H1 (cell line): Measurements from ENCODE around the gene FCRL6. TPM values are rescaled to one million over a fixed set of nuclear protein-coding genes. Genes with fewer than 3 reads are reported as not detected.

Source experiments
- CTCF ChIA-PET: fragments of 300-600 bp; sonication (Branson Sonifier 250); formaldehyde crosslinking; loops from one replicate; lab custom pipeline; 2021; ENCODE audit not compliant: partially characterized antibody; lab: Charles Lee
- POLR2A ChIA-PET: fragments of 300-600 bp; sonication (Branson Sonifier 250); formaldehyde crosslinking; loops from one replicate; lab custom pipeline; 2021; ENCODE audit warnings: inconsistent platforms; ENCODE audit not compliant: partially characterized antibody; lab: Charles Lee
- DNase-seq, 2 experiments: peaks; one replicate each; pipeline versions ENCODE4 v3.0.0 to v3.0.0-alpha.2; 2010 to 2022; ENCODE audit warnings: low spot score in 2 of 2, low read depth in 1 of 2, mixed read lengths in 1 of 2
- FAIRE-seq: peaks from 2 replicates; lab custom pipeline; 2011; peaks lifted over from hg19 to GRCh38; lab: Jason Lieb, UNC
- H2AFZ ChIP-seq: 2 replicates; pipeline ENCODE4 v1.8.1; 2012; ENCODE audit warnings: low read length, inconsistent platforms
- H2AK5ac ChIP-seq: 2 replicates; pipeline ENCODE4 v1.6.1; 2013; ENCODE audit warnings: low read depth, low read length
- H2BK120ac ChIP-seq: replicated peaks from 2 replicates; pipeline ENCODE3; 2013; ENCODE audit warnings: low read depth, low read length, inconsistent platforms
- H2BK12ac ChIP-seq: 2 replicates; pipeline ENCODE4 v1.6.1; 2013; ENCODE audit warnings: low read depth, low read length
- H2BK15ac ChIP-seq: 2 replicates; pipeline ENCODE4 v1.6.1; 2013; ENCODE audit warnings: low read length
- H2BK20ac ChIP-seq: 2 replicates; pipeline ENCODE4 v1.6.1; 2013; ENCODE audit warnings: low read length
- H2BK5ac ChIP-seq: 2 replicates; pipeline ENCODE4 v1.6.1; 2013; ENCODE audit warnings: low read depth, low read length
- H3K14ac ChIP-seq: 2 replicates; pipeline ENCODE4 v1.6.1; 2013; ENCODE audit warnings: inconsistent platforms; ENCODE audit not compliant: insufficient read length
- H3K18ac ChIP-seq: 2 replicates; pipeline ENCODE4 v1.6.1; 2013; ENCODE audit warnings: low read length; ENCODE audit errors: extremely low read depth
- H3K23ac ChIP-seq: 2 replicates; pipeline ENCODE4 v1.6.1; 2013; ENCODE audit warnings: inconsistent platforms; ENCODE audit not compliant: insufficient read length
- H3K23me2 ChIP-seq: 2 replicates; pipeline ENCODE4 v1.6.1; 2013; ENCODE audit warnings: low read depth, low read length
- H3K27ac ChIP-seq: 2 replicates; pipeline ENCODE4 v1.6.1; 2011; ENCODE audit warnings: low read depth, low read length, inconsistent platforms
- H3K27me3 ChIP-seq, 4 experiments: replicated peaks in 1 of 4; 1 replicate in 1 of 4; 2 replicates in 3 of 4; pipeline versions ENCODE4 v1.6.1 to v1.8.1; 2011 to 2013; ENCODE audit warnings: low read length in 3 of 4, mild to moderate bottlenecking in 3 of 4, inconsistent platforms in 2 of 4, mixed read lengths in 2 of 4, moderate library complexity in 1 of 4; ENCODE audit not compliant: control insufficient read depth in 3 of 4, insufficient read depth in 3 of 4; ENCODE audit errors: extremely low read depth in 1 of 4
- H3K36me3 ChIP-seq, 4 experiments: 2 replicates each; pipeline versions ENCODE4 v1.6.1 to v1.8.1; 2011 to 2013; ENCODE audit warnings: mild to moderate bottlenecking in 4 of 4, low read length in 3 of 4, moderate library complexity in 2 of 4, control low read depth in 1 of 4, inconsistent platforms in 1 of 4; ENCODE audit not compliant: insufficient read depth in 4 of 4, control insufficient read depth in 2 of 4
- H3K4ac ChIP-seq: replicated peaks from 2 replicates; pipeline ENCODE3; 2013; ENCODE audit warnings: low read length, low read depth, mixed read lengths, inconsistent platforms; ENCODE audit not compliant: insufficient read length
- H3K4me1 ChIP-seq, 4 experiments: replicated peaks in 1 of 4; 1 replicate in 1 of 4; 2 replicates in 3 of 4; pipeline versions ENCODE4 v1.6.1 to v1.8.1; 2011 to 2013; ENCODE audit warnings: low read length in 3 of 4, inconsistent platforms in 2 of 4, mixed read lengths in 1 of 4; ENCODE audit not compliant: insufficient read depth in 4 of 4, control insufficient read depth in 3 of 4
- H3K4me2 ChIP-seq, 2 experiments: 2 replicates each; pipeline versions ENCODE4 v1.6.1 to v1.8.1; 2011 to 2013; ENCODE audit warnings: low read depth in 2 of 2, low read length in 2 of 2, control low read depth in 1 of 2, inconsistent platforms in 1 of 2, mild to moderate bottlenecking in 1 of 2; ENCODE audit not compliant: insufficient read depth in 1 of 2
- H3K4me3 ChIP-seq, 4 experiments: fragments of 200-600, 300-600 bp in 1 of 4; sonication (generic), shearing (Covaris generic), sonication (Bioruptor Twin) in 1 of 4; 2 replicates each; pipeline versions ENCODE4 v1.5.1 to v1.8.1; 2011 to 2016; ENCODE audit warnings: low read length in 4 of 4, low read depth in 3 of 4, control low read depth in 2 of 4, inconsistent platforms in 2 of 4, mild to moderate bottlenecking in 2 of 4, mixed read lengths in 1 of 4, moderate library complexity in 1 of 4; ENCODE audit not compliant: insufficient read depth in 2 of 4; ENCODE audit errors: extremely low read depth in 1 of 4
- H3K56ac ChIP-seq: replicated peaks from 2 replicates; pipeline ENCODE3; 2013; ENCODE audit warnings: low read depth, mild to moderate bottlenecking, mixed read lengths, low read length, inconsistent platforms; ENCODE audit not compliant: insufficient read length
- H3K79me1 ChIP-seq: 2 replicates; pipeline ENCODE4 v1.6.1; 2013; ENCODE audit warnings: low read depth, low read length, control low read depth
- H3K79me2 ChIP-seq, 2 experiments: 2 replicates each; pipeline versions ENCODE4 v1.6.1 to v1.8.1; 2012 to 2013; ENCODE audit warnings: low read length in 2 of 2, mild to moderate bottlenecking in 2 of 2, inconsistent platforms in 1 of 2; ENCODE audit not compliant: insufficient read depth in 2 of 2, control insufficient read depth in 1 of 2
- H3K9ac ChIP-seq, 4 experiments: replicated peaks in 1 of 4; 1 replicate in 1 of 4; 2 replicates in 3 of 4; pipeline versions ENCODE4 v1.6.1 to v1.8.1; 2011 to 2013; ENCODE audit warnings: low read depth in 3 of 4, low read length in 3 of 4, control low read depth in 2 of 4, mild to moderate bottlenecking in 2 of 4, moderate library complexity in 2 of 4, inconsistent platforms in 1 of 4; ENCODE audit errors: extremely low read depth in 1 of 4
- H3K9me3 ChIP-seq, 2 experiments: 2 replicates each; pipeline versions ENCODE4 v1.6.1 to v1.8.1; 2012 to 2013; ENCODE audit warnings: mild to moderate bottlenecking in 2 of 2, moderate library complexity in 2 of 2, control low read depth in 1 of 2, inconsistent platforms in 1 of 2, low read depth in 1 of 2, low read length in 1 of 2, mixed read lengths in 1 of 2; ENCODE audit not compliant: insufficient read depth in 2 of 2
- H4K20me1 ChIP-seq, 2 experiments: replicated peaks in 1 of 2; 2 replicates each; pipeline versions ENCODE3 to v1.8.1; 2011 to 2013; ENCODE audit warnings: inconsistent platforms in 2 of 2, low read length in 2 of 2, mild to moderate bottlenecking in 1 of 2; ENCODE audit not compliant: insufficient read depth in 2 of 2, control insufficient read depth in 1 of 2
- H4K5ac ChIP-seq: 2 replicates; pipeline ENCODE4 v1.6.1; 2013; ENCODE audit warnings: low read length, low read depth, mixed read lengths, inconsistent platforms; ENCODE audit not compliant: insufficient read length
- H4K8ac ChIP-seq: 2 replicates; pipeline ENCODE4 v1.8.0; 2013; ENCODE audit warnings: mild to moderate bottlenecking, moderate library complexity, low read length, inconsistent platforms; ENCODE audit not compliant: insufficient read depth; ENCODE audit errors: extremely low read depth
- H4K91ac ChIP-seq: replicated peaks from 2 replicates; pipeline ENCODE3; 2013; ENCODE audit warnings: low read length, mixed read lengths, inconsistent platforms; ENCODE audit not compliant: insufficient read length
- BCL11A ChIP-seq, 2 experiments: IDR thresholded peaks; one replicate each; pipeline ENCODE4 v1.6.1; 2011; ENCODE audit warnings: low read depth in 2 of 2, low read length in 2 of 2, mild to moderate bottlenecking in 2 of 2
- BRCA1 ChIP-seq: IDR thresholded peaks from 2 replicates; pipeline ENCODE4 v1.6.1; 2012; ENCODE audit warnings: low read depth, low read length, improper control_type of control experiment
- CBX8 ChIP-seq: fragments of 300-800, 300-1000 bp; sonication (generic); IDR thresholded peaks from 2 replicates; pipeline ENCODE4 v1.7.1; 2016; ENCODE audit warnings: low read depth, low read length, borderline replicate concordance
- EP300 ChIP-seq, 2 experiments: IDR thresholded peaks; 1 replicate in 1 of 2; 2 replicates in 1 of 2; pipeline ENCODE4 v1.6.1; 2011 to 2012; ENCODE audit warnings: low read depth in 2 of 2, low read length in 2 of 2, mild to moderate bottlenecking in 2 of 2, borderline replicate concordance in 1 of 2, inconsistent platforms in 1 of 2, moderate library complexity in 1 of 2
- JUN ChIP-seq: IDR thresholded peaks from 2 replicates; pipeline ENCODE4 v1.6.1; 2011; ENCODE audit warnings: low read depth, mild to moderate bottlenecking, improper control_type of control experiment, low read length
- NANOG ChIP-seq: IDR thresholded peaks from 2 replicates; pipeline ENCODE4 v1.6.1; 2011; ENCODE audit warnings: low read length, low read depth, mild to moderate bottlenecking, inconsistent platforms; ENCODE audit not compliant: insufficient read depth, poor library complexity, severe bottlenecking
- NRF1 ChIP-seq: IDR thresholded peaks from 2 replicates; pipeline ENCODE4 v1.6.1; 2011; ENCODE audit warnings: mild to moderate bottlenecking, low read depth, low read length, improper control_type of control experiment
- PHF8 ChIP-seq: fragments of 200-600 bp; sonication (generic); conservative IDR thresholded peaks from 2 replicates; pipeline ENCODE4 v1.7.1; 2012; ENCODE audit warnings: low read depth, mild to moderate bottlenecking, inconsistent platforms, low read length, moderate library complexity
- RNF2 ChIP-seq: fragments of 200-900, 300-1000 bp; sonication (generic); IDR thresholded peaks from 2 replicates; pipeline ENCODE4 v1.7.1; 2016; ENCODE audit warnings: borderline replicate concordance, low read depth, mild to moderate bottlenecking, antibody characterized with exemption, low read length; ENCODE audit not compliant: poor library complexity, severe bottlenecking; ENCODE audit errors: missing control alignments
- RXRA ChIP-seq: IDR thresholded peaks from 2 replicates; pipeline ENCODE4 v1.6.1; 2011; ENCODE audit warnings: low read depth, mild to moderate bottlenecking, low read length, moderate library complexity; ENCODE audit not compliant: insufficient read depth
- SIX5 ChIP-seq: IDR thresholded peaks from 2 replicates; pipeline ENCODE4 v1.6.1; 2011; ENCODE audit warnings: mild to moderate bottlenecking, low read depth, low read length
- SRF ChIP-seq: IDR thresholded peaks from 2 replicates; pipeline ENCODE4 v1.6.1; 2011; ENCODE audit warnings: mild to moderate bottlenecking, low read depth, low read length, moderate library complexity
- TAF7 ChIP-seq: optimal IDR thresholded peaks from 2 replicates; pipeline ENCODE3; 2011; ENCODE audit warnings: low read depth, mild to moderate bottlenecking, inconsistent platforms, low read length, moderate library complexity, borderline replicate concordance
- TCF12 ChIP-seq: IDR thresholded peaks from 2 replicates; pipeline ENCODE4 v1.6.1; 2011; ENCODE audit warnings: low read depth, mild to moderate bottlenecking, low read length
- WGBS, 2 experiments: shearing (Covaris generic) in 1 of 2; methylation state at CpG; one replicate each; pipeline versions ENCODE4 v1.1.6 to v1.1.7; 2013 to 2015; ENCODE audit warnings: low lambda C conversion rate in 2 of 2, mixed read lengths in 2 of 2, inconsistent platforms in 1 of 2, low coverage in 1 of 2, missing lambda C conversion rate in 1 of 2; ENCODE audit not compliant: insufficient replicate concordance in 2 of 2, insufficient coverage in 1 of 2, insufficient read length in 1 of 2; ENCODE audit errors: extremely low coverage in 1 of 2, missing lambda C conversion rate in 1 of 2; 5-methylcytosine and 5-hydroxymethylcytosine counted together
- polyA plus RNA-seq, 7 experiments: library from polyadenylated mRNA; depleted of rRNA in 3 of 7; stranded (reverse) in 5 of 7; unstranded in 2 of 7; fragments of >200 nt in 5 of 7; fragments of 200-250 nt in 2 of 7; gene quantifications; 1 replicate in 5 of 7; 2 replicates in 1 of 7; 4 replicates in 1 of 7; pipeline versions ENCODE4 v1.2.1 to v1.2.3, GENCODE V29; 2011 to 2013; ENCODE audit warnings: missing spikeins in 2 of 7, mixed read lengths in 2 of 7
- total RNA-seq: library from RNA; stranded (reverse); fragmentation: NEBNext Ultra II Directional; extraction: Animal tissue kit (Norgen Biotek cat#: 25700); gene quantifications from 2 replicates; pipeline ENCODE4 v1.2.1, GENCODE V29; 2021

The FCRL6 gene
- total and polyA plus RNA-seq, 2 of the 8 experiments (the other 6 are each of a cell fraction or from before 2014, with no cell fraction given), result not detected

DNA sequence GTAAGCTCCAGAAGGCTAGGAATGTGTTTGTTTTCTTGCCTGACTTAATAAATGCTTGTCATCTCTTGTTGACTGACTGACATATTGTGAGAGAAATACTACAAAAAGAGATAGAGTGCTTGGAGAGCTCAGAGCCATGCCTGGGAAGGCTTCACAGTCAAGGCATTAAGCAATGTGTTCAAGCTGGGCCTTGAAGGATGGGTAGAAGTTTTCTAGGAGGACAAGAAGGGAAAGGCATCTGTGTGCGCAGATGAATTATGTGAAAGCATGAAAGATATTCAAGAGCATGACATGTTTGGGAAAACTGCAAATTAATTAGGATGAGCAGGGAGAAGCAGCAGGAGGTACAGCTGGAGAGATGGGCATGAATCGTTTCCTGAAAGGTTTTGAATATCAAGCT lies 30.1 kb downstream of the FCRL6 start:
- DNase-seq (no peak), FAIRE-seq (no peak)
- no peak overlapping the region for H3K4me3 ChIP-seq
- H4K5ac ChIP-seq, result no peak overlapping the region
- H3K9ac ChIP-seq, result no peak overlapping the region
- no peak overlapping the region for H3K18ac ChIP-seq
- no peak overlapping the region for H3K4ac ChIP-seq
- no peak overlapping the region for H2BK15ac ChIP-seq
- H2BK5ac ChIP-seq, result no peak overlapping the region
- H3K4me1 ChIP-seq, result peaks cover 0 to 4% (median 2%) of the 10 kb centered on the region in 4 experiments; a peak in 1 of 7 replicates
- no peaks in the 10 kb centered on the region for H3K79me1 ChIP-seq
- H2BK120ac ChIP-seq, result no peak overlapping the region
- no peak overlapping the region for H3K56ac ChIP-seq
- H2AK5ac ChIP-seq, result no peak overlapping the region
- no peak overlapping the region for H3K14ac ChIP-seq
- H3K27ac ChIP-seq, result no peak overlapping the region
- H3K27me3 ChIP-seq, result peaks cover 0 to 15% (median 3%) of the 10 kb centered on the region in 4 experiments; a peak in 6 of 7 replicates
- no peak overlapping the region for H2AFZ ChIP-seq
- no peaks in the 10 kb centered on the region for H4K20me1 ChIP-seq
- no peak overlapping the region for H3K23ac ChIP-seq
- no peak overlapping the region for H2BK20ac ChIP-seq
- H4K8ac ChIP-seq, result no peak overlapping the region
- H4K91ac ChIP-seq, result no peak overlapping the region
- H3K23me2 ChIP-seq, result no peaks in the 10 kb centered on the region
- H3K36me3 ChIP-seq, result no peaks in the 10 kb centered on the region
- ChIA-PET POLR2A (no interaction called here), CTCF (interaction anchor here (0.8 to 11.2 kb wide), 10 partner anchors 9 to 628 kb away, joined by 3 to 175 read pairs (median 5); partner anchors contain the start of gene FCRL6)
- no peak overlapping the region for H3K4me2 ChIP-seq
- WGBS, 2 experiments, result 85% methylated on average over 2 of the region's 2 CpGs; no CpG with 5 or more reads in 1 of the 2 experiments
- no peak overlapping the region for H2BK12ac ChIP-seq
- no peaks in the 10 kb centered on the region for H3K9me3 ChIP-seq
- H3K79me2 ChIP-seq, result no peaks in the 10 kb centered on the region
- TF ChIP-seq RXRA (no peak), RNF2 (no peak), PHF8 (no peak), NANOG (no peak), JUN (no peak), BCL11A (IDR thresholded peaks at IDR 0.05; ENCODE audit: low read depth in 2 of 2, low read length in 2 of 2) (no peak), CBX8 (no peak), SRF (no peak), SIX5 (no peak), EP300 (IDR thresholded peaks at IDR 0.05; ENCODE audit: borderline replicate concordance in 1 of 2, low read depth in 2 of 2, low read length in 2 of 2) (no peak), TCF12 (no peak), BRCA1 (no peak), NRF1 (no peak), TAF7 (no peak)
